HG03378 (cell line): ENCODE data around the gene DYNC1H1.
A peak's percentile ranks its signal among the peaks of the same experiment; 100 is the strongest.

Experiments
- ATAC-seq: cut with Tn5 transposase; IDR thresholded peaks from one replicate; pipeline ENCODE4 v1.9.1; 2021; ENCODE audit warnings: mild to moderate bottlenecking, moderate library complexity; ENCODE audit not compliant: unreplicated experiment

DYNC1H1 gene

DNA sequence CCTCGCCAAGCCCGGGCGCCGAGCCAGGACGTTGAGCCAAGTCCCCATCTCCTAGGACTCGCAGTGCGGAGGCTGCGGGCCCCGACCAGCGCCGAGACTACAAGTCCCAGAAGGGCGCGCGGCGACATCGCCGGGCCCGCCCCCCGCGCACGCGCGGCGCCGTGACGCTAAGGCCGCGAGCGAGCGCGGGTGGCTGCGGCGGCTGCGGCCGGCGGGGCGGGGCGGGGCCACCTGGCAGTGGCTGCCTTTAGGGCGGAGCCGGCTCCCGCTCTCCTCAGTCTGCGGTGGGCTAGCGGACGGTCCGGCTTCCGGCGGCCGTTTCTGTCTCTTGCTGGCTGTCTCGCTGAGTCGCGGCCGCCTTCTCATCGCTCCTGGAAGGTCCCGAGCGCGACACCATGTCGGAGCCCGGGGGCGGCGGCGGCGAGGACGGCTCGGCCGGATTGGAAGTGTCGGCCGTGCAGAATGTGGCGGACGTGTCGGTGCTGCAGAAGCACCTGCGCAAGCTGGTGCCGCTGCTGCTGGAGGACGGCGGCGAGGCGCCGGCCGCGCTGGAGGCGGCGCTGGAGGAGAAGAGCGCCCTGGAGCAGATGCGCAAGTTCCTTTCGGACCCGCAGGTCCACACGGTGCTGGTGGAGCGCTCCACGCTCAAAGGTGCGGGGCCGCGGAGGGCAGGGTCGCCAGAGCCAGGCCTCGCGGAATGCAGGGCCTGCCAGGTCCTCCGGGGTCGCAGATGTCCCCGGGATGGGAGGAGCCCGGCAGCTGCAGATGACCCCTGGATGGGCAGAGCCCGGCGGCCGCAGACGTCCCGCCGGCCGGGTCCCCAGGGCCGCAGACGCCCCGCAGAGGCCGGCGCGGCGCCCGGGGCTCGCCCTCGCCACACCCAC lies at the start of gene DYNC1H1:
DYNC1H1 (plus strand) TSS at position 277 of the 884 bp plus-strand sequence; CDS start at position 396, 119 bp downstream.
- ATAC-seq: peak; percentile 49

GRCh38 chr14:101915871-101916815 lies 48.2 kb upstream of the DYNC1H1 start:
- ATAC-seq: no peak

- no peak for ATAC-seq
These were observed 47.5 kb upstream of the DYNC1H1 start for GRCh38 chr14:101916816-101917412.

DNA sequence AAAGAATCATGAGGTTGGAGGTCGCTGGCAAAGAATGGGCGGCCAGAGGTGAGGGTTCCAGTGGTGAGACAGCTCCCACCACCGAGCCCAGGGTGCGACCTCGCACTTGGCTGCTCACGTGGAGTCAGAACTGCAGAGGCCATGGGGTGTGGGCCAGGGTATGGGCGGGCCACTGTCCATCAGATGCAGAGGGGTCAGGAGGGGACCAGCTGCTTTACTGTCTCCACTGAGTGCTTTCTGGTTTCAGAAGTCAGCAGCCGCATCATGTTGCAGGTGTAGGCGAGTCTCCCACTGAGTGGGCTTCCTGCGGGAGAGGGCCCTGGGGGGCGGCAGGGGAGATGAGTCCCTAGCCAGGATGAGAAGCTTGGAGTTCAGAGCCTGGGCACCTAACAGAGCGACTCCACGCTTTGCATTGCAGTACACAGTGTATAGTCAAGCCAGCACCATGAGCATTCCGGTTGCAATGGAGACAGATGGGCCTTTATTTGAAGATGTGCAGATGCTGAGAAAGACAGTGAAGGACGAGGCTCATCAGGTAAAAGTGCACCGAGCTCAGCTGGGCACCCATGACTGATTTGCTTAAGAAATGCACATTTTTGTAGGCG lies 46.9 kb upstream of the DYNC1H1 start:
- no peak for ATAC-seq

- no peak for ATAC-seq
These were observed 46.0 kb upstream of the DYNC1H1 start for GRCh38 chr14:101918065-101918989.

DNA sequence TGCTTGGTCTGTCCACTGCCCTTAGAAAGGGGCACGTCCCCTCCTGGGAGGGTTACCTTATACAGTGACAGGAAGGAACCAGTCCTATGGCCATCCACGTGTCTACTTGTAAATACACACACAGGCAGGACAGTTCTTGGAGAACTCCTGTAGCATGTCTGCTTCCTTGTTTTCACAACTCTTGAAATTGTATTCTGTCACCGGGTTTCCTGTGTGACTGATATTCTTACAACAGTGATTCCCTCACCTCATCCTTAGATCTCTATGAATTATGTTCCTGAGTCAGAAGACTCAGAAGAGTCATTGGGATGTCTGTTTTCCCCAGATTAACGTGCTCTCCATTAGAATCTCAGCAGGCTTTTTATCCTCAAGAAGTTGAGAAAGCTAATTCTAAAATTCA lies 44.1 kb upstream of the DYNC1H1 start:
- ATAC-seq: no peak

GRCh38 chr14:101922866-101923265 lies 41.5 kb upstream of the DYNC1H1 start:
- no peak for ATAC-seq

DNA sequence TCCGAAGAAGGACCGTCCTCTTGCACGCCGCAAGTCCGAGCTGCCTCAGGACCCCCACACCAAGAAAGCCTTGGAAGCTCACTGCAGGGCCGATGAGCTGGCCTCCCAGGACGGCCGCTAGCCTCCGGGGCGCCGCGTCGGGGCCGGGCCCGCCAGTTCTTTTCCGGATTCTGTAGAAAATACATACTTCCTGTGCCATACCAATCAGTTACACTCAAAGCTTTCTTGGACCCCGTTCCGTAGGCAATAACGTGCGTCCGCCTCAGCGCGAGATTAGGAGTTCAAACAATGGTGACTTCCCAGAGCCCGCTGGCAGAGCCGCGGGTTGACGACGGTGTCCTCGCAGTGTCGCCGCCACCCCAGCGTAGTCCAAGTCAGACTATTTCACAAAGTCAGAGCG lies 39.2 kb upstream of the DYNC1H1 start:
- ATAC-seq: no peak

GRCh38 chr14:101926085-101926484 lies 38.3 kb upstream of the DYNC1H1 start:
- no peak for ATAC-seq

DNA sequence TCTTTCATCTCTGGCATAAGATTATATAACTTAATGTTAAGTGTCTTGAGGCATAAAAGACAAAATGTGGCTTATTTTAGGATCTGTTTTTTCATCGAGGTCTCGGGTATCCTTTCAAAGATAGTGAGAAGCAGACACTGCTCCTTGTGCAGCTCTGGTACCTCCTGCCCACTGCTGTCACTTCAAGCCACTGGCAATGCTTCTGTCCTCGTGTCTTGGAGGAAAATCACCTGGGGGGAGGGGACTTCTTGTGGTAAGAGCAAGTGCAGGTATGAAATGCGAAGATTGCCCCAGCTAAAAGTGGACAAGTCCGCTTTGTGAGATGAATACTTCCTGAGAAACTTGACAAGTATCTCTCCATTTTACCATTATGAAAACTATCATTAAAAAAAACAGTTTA lies 37.8 kb upstream of the DYNC1H1 start:
- ATAC-seq: no peak

GRCh38 chr14:101927859-101928258 lies 36.5 kb upstream of the DYNC1H1 start:
- no peak for ATAC-seq

DNA sequence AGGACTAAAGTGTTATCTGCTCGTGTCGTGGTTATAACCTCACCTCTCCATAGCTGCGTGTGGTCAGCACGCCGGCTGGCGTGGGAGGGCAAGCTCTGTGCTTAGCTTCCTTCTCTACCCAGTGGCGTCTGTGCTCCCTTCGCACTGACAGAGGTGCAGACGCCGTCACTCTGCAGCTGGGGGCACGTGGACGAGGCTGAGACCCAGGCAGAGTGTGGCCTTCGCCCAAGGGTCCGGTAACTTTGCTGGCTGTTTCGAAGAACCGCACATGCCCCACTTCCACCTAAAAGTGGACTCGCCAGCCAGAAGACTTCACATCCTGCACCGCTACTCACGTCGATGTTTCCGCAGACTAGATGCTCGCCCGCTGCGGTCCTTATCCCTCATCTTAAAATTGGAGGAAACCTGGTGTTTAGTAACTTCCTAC lies 35.9 kb upstream of the DYNC1H1 start:
- ATAC-seq: no peak

- no peak for ATAC-seq
These were observed 35.3 kb upstream of the DYNC1H1 start for GRCh38 chr14:101929096-101929495.

DNA sequence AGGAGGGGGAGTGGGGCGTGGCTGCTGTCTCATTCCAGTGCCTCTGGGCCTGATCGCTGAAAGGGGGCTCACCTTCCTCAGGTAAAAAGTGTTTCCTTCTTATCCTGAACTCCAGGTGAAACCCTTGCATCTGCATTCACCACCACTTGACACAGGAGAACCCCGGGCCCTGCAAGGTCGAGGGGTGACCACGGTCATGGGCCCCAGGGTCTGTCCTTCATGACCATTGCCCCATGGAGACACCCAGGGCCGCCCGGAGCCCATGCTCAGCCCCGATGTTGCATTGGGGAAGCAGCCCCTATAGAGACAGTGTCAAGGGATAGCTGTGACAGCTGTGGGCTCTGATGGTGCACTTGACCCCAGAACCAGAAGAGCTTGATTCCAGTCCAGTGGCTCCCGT lies 34.4 kb upstream of the DYNC1H1 start:
- no peak for ATAC-seq

DNA sequence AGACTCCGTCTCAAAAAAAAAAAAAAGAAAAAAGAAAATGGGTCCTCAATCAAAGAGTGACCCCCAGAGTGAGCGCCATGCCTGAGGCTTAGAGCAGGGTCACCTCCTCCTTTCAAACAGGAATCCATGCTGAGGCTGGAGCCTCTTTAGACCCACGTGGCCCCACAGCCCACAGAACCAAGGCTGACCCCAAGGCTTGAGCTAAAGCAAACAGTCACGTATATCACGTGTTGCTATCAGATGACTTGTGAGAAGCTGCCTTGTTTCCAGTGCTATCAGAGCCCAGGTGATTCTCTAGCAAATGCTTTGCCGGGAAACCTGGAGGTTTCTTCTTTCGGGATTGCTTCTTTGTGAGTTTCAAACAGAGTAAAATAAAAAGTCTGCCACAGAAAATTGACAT lies 31.7 kb upstream of the DYNC1H1 start:
- no peak for ATAC-seq

DNA sequence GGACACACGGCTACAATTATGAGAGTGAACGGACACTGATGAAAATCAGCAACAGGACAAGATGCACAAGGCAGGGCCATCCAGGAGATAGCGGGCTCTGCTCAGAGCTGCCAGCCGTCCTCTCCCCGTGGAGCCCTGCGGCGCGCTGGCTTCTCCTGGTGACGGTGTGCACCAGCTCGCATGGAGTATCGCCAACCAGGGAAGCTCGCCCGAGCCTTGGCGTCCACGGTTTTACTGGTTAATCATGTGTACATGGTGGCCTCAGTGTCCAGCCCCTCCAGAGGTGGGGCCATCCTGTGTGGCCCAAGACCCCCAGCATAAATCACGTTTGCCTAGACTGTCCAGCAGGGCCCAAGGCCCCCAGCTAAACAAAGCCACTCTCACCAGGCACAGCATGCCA lies 31.2 kb upstream of the DYNC1H1 start:
- ATAC-seq: no peak

DNA sequence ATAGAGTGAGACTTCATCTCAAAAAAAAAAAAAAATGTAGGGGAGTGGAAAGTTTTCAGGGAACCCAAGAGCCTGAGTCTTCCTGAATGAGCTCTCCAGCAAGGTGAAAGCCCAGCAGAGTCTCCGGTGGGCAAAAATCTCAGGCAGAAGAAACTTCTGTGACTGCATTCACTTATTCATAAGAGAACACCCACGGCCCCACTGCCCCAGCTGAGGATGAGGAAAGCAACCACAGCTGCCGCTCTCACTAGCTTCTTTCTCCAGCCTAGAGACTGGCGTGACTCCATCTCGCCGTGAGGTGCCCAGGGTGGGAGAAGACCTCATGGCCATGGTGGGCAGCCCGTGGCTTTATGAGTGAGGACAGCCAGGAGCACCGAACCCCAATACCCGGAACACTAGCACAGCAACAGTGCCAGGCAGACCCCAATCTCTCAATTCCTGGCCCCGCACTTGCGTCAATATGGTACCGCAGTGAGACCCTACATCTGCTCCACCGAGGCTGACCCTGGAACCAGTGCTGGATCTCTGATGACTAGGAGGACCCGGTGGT lies 29.7 kb upstream of the DYNC1H1 start:
- no peak for ATAC-seq

- no peak for ATAC-seq
These were observed 26.2 kb upstream of the DYNC1H1 start for GRCh38 chr14:101937926-101938767.
